Lower lobe of right lung (tissue), 2 donors: Measurements from ENCODE around the gene RNASEH2A. TPM values are rescaled to one million over a fixed set of nuclear protein-coding genes. Genes with fewer than 3 reads are reported as not detected.

Experiments
- ATAC-seq, 2 donors: fragments of 200-7000 bp; cut with Tn5 transposase; one replicate each; pipeline ENCODE4 v1.9.1; 2020 to 2022; ENCODE audit warnings: mild to moderate bottlenecking in 2 of 2, moderate library complexity in 2 of 2
- DNase-seq: peaks from one replicate; pipeline ENCODE4 v3.0.0-alpha.2; 2020
- H3K27ac ChIP-seq: fragments of 200-600 bp; one replicate; pipeline ENCODE4 v1.8.0; 2022
- H3K27me3 ChIP-seq: fragments of 200-600 bp; one replicate; pipeline ENCODE4 v1.8.0; 2022; ENCODE audit warnings: low read depth
- H3K36me3 ChIP-seq: fragments of 200-600 bp; one replicate; pipeline ENCODE4 v1.8.0; 2022; ENCODE audit warnings: mild to moderate bottlenecking
- H3K4me1 ChIP-seq: fragments of 200-600 bp; one replicate; pipeline ENCODE4 v1.8.0; 2022
- H3K4me3 ChIP-seq: fragments of 200-600 bp; one replicate; pipeline ENCODE4 v1.8.0; 2022; ENCODE audit warnings: mild to moderate bottlenecking
- H3K9me3 ChIP-seq: fragments of 200-600 bp; one replicate; pipeline ENCODE4 v1.8.0; 2022
- CTCF ChIP-seq: fragments of 200-600 bp; IDR thresholded peaks from one replicate; pipeline ENCODE4 v1.8.0; 2022; ENCODE audit warnings: antibody characterized with exemption, mild to moderate bottlenecking
- intact Hi-C: fragments of 100-400 bp; cut with DNase I; formaldehyde crosslinking; loops from one replicate; pipeline ENCODE4 v1.11.0; 2022
- total RNA-seq: library from RNA; stranded (reverse); fragmentation: NEBNext Ultra II Directional; extraction: Animal tissue kit (Norgen Biotek cat#: 25700); gene quantifications from one replicate; pipeline ENCODE4 v1.2.1, GENCODE V29; 2021
- donor health status: DM: no; HTN: yes; CAD: no; lungs with severe emphysema.

RNASEH2A gene
- total RNA-seq, 1 donor from 2014 or later: 10.9 TPM

GRCh38 chr19:12786141-12786870 lies 20.1 kb upstream of the RNASEH2A start:
- peaks cover 79% of the 10 kb centered on the region for H3K4me1 ChIP-seq

GRCh38 chr19:12786952-12787351 lies 19.4 kb upstream of the RNASEH2A start:
- no peaks in the 10 kb centered on the region for H3K27me3 ChIP-seq
- DNase-seq: no peak
- no peak for ATAC-seq
- H3K9me3 ChIP-seq: no peaks in the 10 kb centered on the region
- intact Hi-C loops: no loop called here
- no peak overlapping the region for H3K4me3 ChIP-seq
- peak overlapping the region; percentile 99 for H3K27ac ChIP-seq
- H3K36me3 ChIP-seq: no peaks in the 10 kb centered on the region
- H3K4me1 ChIP-seq: peaks cover 72% of the 10 kb centered on the region
- TF ChIP-seq CTCF: no peak

More at GRCh38 chr19:12786141-12786870, 20.1 kb upstream of the RNASEH2A start:
- DNase-seq (peak; percentile 94), ATAC-seq (peak; percentile 36 to 38)
- Histone ChIP-seq H3K4me3 (peak overlapping the region; percentile 27), H3K27ac (peak overlapping the region; percentile 99), H3K36me3 (no peaks in the 10 kb centered on the region), H3K27me3 (no peaks in the 10 kb centered on the region), H3K9me3 (no peaks in the 10 kb centered on the region)
- intact Hi-C loops: no loop called here
- TF ChIP-seq CTCF: no peak

GRCh38 chr19:12787458-12787857 lies 18.9 kb upstream of the RNASEH2A start:
- no peaks in the 10 kb centered on the region for H3K9me3 ChIP-seq
- H3K27me3 ChIP-seq: no peaks in the 10 kb centered on the region
- peaks cover 69% of the 10 kb centered on the region for H3K4me1 ChIP-seq
- ATAC-seq (no peak), DNase-seq (no peak)
- no peaks in the 10 kb centered on the region for H3K36me3 ChIP-seq
- no peak for TF ChIP-seq CTCF
- H3K27ac ChIP-seq: peak overlapping the region; percentile 99
- intact Hi-C loops: no loop called here
- H3K4me3 ChIP-seq: no peak overlapping the region

- no peak for DNase-seq
- Histone ChIP-seq H3K4me3 (peak overlapping the region; percentile 95), H3K27me3 (no peaks in the 10 kb centered on the region), H3K27ac (peak overlapping the region; percentile 99), H3K36me3 (no peaks in the 10 kb centered on the region), H3K9me3 (no peaks in the 10 kb centered on the region), H3K4me1 (peaks cover 63% of the 10 kb centered on the region)
- ATAC-seq: no peak
- intact Hi-C loops: no loop called here
- no peak for TF ChIP-seq CTCF
Measured at GRCh38 chr19:12788042-12788681, 18.2 kb upstream of the RNASEH2A start.

GRCh38 chr19:12788682-12789097 lies 17.7 kb upstream of the RNASEH2A start:
- Histone ChIP-seq H3K27me3 (no peaks in the 10 kb centered on the region), H3K27ac (peak overlapping the region; percentile 99), H3K9me3 (no peaks in the 10 kb centered on the region), H3K4me3 (peak overlapping the region; percentile 95), H3K36me3 (no peaks in the 10 kb centered on the region), H3K4me1 (peaks cover 57% of the 10 kb centered on the region)
- no peak for TF ChIP-seq CTCF
- peak; percentile 85 for DNase-seq
- no peak for ATAC-seq
- intact Hi-C loops: no loop called here
